ENCODE results near the gene PEX19.

DNA sequence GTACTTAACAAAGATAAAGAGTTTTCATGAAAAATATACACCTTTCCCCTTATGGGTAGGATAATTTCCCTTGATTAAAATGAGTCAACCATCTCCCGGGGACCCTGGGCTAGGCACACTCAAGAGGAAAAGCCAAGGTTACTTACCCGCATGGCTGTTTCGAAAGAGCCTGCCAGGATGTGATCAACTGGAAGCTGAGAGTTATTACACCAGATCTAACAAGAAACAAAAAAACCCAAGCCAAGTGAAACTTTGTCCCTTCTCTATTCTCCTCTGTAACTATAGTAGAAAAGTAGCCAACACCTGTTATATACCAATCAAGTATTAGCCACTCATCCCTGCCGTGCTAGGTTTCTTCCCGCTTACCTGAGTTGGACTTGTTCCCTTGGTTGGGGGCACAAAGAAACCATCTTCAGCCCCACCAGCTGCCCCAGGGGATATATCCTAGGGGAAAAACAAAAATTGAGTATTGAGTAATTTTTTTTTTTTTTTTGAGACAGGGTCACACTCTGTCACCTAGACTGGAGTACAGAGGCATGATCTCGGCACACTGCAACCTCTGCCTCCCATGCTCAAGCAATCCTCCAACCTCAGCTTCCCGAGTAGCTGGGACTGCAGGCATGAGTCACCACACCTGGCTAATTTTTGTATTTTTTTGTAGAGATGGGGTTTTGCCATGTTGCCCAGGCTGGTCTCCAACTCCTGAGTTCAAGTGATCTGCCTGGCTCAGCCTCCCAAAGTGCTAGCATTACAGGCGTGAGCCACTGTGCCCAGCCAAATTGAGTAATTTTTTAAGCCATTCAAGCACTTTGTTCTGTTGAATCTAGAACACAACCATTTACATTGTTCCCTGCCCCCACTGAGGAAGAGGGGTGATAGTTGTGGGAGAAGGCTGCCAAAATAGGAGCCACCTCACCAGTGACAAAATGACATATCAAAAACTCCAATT is 8.4 kb upstream of the PEX19 start:
- TF ChIP-seq, protein P1, sequence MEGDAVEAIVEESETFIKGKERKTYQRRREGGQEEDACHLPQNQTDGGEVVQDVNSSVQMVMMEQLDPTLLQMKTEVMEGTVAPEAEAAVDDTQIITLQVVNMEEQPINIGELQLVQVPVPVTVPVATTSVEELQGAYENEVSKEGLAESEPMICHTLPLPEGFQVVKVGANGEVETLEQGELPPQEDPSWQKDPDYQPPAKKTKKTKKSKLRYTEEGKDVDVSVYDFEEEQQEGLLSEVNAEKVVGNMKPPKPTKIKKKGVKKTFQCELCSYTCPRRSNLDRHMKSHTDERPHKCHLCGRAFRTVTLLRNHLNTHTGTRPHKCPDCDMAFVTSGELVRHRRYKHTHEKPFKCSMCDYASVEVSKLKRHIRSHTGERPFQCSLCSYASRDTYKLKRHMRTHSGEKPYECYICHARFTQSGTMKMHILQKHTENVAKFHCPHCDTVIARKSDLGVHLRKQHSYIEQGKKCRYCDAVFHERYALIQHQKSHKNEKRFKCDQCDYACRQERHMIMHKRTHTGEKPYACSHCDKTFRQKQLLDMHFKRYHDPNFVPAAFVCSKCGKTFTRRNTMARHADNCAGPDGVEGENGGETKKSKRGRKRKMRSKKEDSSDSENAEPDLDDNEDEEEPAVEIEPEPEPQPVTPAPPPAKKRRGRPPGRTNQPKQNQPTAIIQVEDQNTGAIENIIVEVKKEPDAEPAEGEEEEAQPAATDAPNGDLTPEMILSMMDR (IDR thresholded peaks at IDR 0.05): no peak
- TF ChIP-seq POLR2A (IDR thresholded peaks at IDR 0.05): no peak
